Activated gamma-delta T cell treated with Interleukin-2 at 50 U/mL for 16 hours (primary cell): ENCODE measurements around the gene GCNA.
A peak's percentile ranks its signal among the peaks of the same experiment; 100 is the strongest.

Experiments
- DNase-seq: peaks from one replicate; pipeline ENCODE4 v3.0.0-alpha.2; 2020

GCNA gene

DNA sequence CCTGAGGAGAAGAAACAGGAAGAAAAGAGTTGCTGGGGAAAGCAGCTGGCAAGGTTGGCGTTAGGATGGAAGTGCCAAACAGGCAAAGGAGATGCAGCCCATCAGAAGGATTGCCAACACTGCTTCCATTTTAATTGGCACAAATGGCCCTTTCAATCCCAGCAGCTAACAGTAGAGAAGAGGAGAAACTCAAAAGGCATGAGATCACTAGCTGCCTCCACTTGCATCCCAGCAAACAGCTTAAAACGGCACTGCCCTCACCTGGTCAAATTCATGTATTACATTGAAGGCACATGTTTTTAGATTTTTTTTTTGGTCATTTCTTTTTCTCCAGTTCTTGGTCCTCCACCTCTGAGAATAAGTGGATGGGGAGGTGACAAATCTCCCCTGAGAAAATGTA lies 74.2 kb downstream of the GCNA start:
- peak; percentile 67 for DNase-seq

DNA sequence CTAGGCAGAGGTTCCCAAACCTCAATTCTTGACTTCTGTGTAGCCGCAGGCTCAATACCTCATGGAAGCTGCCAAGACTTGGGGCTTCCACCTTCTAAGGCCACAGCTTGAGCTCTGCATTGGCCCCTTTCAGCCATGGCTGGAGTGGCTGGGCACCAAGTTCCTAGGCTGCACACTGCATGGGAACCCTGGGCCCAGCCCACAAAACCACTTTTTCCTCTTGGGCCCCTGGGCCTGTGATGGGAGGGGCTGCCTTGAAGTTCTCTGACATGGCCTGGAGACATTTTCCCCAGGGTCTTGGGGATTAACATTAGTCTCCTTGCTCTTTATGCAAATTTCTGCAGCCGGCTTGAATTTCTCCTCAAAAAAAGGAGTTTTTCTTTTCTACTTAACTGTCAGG lies 75.1 kb downstream of the GCNA start:
- DNase-seq, result no peak

DNA sequence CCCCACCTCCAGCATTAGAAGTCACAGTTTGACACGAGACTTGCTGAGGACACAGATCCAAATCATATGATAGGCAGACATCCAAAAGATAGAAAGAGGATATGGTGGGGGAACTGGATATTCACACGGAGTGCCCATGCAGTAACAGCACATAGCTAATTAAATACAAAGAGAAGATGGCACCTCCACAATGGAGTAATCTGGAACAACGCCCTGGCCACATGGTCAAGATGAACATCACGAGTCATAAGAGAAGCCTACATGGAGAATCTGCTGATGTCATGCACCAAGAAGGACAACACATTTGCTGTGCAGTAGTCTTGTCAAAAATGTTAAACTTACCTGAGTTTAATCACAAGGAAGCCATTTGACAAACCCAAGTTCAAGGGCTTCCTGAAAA lies 79.0 kb downstream of the GCNA start:
- DNase-seq, result no peak

DNA sequence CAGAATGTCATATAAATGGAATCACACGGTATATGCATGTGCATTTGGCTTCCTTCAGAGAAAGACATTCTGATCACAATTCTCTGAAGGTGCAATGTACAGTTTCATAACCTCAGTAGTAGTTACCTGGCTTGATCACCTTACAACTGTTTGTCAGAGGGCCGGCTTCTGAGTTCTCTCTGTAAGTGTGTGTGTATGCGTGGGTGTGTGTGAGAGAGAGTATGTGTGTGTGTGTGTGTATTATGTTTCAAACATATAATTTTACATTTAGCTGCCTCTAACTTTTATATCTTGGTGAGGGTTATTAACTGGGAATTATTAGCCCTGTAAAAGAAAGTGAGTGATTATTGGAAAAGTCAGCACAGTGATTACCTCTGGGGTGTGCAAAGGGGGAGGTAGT lies 81.1 kb downstream of the GCNA start:
- DNase-seq, result no peak

DNA sequence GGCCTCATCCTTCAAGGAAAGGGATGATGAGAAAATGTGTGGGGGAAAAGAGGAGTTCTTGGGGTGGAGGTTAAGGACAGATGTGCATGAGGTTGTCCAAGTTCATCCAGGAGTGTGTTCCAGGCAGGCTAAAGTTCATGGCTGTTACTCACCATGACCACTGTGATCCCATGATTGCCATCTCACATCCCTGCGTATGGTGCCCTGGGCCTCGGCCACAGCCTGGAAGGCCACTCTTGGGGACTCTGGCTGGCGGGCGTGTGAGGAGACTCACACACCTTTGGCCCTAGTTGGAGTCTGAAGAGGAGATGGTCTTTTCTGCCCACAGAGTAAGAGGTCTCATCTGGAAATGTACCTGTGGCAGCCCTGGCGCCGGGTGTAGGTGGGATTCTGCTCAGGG lies 81.7 kb downstream of the GCNA start:
- DNase-seq, result no peak

DNA sequence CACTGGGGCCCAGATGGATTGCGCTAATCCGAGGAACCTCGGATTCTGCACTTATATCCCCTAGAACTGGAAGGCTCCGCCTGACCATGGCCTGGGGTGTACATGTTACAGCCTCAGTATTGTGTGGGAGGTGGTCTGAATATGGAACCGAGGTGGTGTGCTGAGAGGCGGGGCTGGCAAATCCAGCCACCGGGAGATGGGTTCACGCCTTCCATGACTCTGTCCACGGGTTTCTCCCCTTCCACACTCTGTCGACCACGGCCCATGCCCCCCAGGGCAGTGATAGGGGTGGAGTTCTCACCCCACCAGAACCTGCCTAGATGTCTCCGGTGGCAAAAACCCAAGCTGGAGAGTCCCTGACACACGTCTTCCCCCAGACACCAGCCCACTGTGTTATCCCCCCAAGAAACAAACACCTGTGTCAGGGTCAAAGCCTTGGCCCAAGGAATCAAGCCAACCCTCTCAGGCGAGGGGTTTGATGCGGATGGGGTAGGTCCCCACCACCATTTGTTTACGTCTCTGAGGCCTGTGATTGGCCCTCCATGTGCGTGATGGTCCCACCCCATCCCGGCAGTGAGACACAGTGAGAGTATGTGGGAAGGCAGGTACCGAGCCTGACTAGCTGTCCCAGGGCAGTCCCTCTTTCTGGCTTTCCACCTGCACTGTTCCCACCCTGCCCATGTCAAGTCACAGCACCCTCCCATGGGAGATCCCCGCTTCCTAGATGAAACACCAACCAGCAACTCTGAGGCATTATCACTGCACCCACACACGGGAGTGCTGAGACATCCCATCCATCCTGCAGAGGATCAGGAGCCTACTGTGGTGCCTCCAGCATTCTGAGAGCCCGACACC lies 82.6 kb downstream of the GCNA start:
- DNase-seq, result no peak

DNA sequence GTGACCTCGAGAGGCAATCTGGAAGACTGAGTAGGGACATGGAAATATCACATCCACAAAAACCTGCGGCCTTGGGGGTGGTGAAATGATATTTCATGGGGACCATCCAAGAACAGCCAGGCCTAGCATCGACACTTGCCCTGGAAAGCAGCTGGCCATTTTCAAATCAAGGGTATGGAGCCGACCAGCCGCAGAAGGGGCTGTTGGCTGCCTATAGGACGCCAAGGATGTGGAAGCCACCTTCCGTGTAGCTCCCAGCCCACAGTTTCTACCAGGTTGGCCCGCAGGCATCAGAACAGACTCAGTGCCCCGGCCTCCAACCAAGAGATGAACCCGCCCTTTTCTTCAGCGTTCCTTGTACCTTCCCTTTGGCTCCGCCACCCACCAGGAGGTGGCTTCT lies 83.7 kb downstream of the GCNA start:
- DNase-seq, result no peak

DNA sequence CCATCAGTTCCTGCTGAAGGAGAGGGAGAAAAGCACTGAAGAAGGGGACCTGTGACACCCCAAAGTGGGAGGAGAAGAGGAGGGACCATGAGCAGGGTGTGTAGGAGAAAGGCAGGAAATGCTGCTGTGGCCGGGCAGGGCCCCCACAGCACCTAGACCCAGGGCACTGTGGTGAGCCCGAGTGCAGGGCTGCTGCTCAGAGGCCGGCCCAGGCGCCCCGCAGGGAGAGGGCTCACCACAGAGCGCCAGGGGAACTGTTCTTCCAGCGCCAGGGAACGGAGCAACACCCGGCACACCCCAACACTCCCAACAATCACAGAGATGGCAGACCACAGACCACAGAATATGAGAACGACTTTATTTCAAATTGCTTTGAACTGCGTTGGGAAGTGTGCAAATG lies 84.4 kb downstream of the GCNA start:
- peak; percentile 22 for DNase-seq
